MM.1S (cell line): ENCODE data around the gene DMRT3.

Experiments used
- DNase-seq: peaks from one replicate; pipeline ENCODE4 v3.0.0-alpha.2; 2015
- H2AFZ ChIP-seq: fragments of 300-600 bp; sonication (generic); 2 replicates; pipeline ENCODE4 v1.6.0; 2016; ENCODE audit warnings: antibody characterized with exemption, low read length
- H3F3A ChIP-seq: fragments of 300-600 bp; sonication (generic); 2 replicates; pipeline ENCODE4 v1.6.1; 2016; ENCODE audit warnings: mild to moderate bottlenecking, antibody characterized with exemption, low read length, moderate library complexity, mixed read lengths; ENCODE audit not compliant: insufficient read depth
- H3K27ac ChIP-seq: fragments of 300-600 bp; sonication (generic); 2 replicates; pipeline ENCODE4 v1.5.1; 2016; ENCODE audit warnings: mild to moderate bottlenecking, low read length
- H3K27me3 ChIP-seq: fragments of 300-600 bp; sonication (generic); replicated peaks from 2 replicates; pipeline ENCODE4 v1.6.0; 2016; ENCODE audit warnings: low read length; ENCODE audit not compliant: insufficient read depth
- H3K36me3 ChIP-seq: fragments of 300-600 bp; sonication (generic); replicated peaks from 2 replicates; pipeline ENCODE4 v1.6.1; 2016; ENCODE audit warnings: mild to moderate bottlenecking, low read length, mixed read lengths; ENCODE audit not compliant: insufficient read depth
- H3K4me1 ChIP-seq: fragments of 300-600 bp; sonication (generic); 2 replicates; pipeline ENCODE4 v1.6.1; 2016; ENCODE audit warnings: low read length, mixed read lengths
- H3K4me2 ChIP-seq: fragments of 300-600 bp; sonication (generic); 2 replicates; pipeline ENCODE4 v1.6.0; 2016; ENCODE audit warnings: low read depth, low read length
- H3K4me3 ChIP-seq: fragments of 300-600 bp; sonication (generic); 2 replicates; pipeline ENCODE4 v1.5.1; 2016; ENCODE audit warnings: low read length, mixed read lengths
- H3K79me2 ChIP-seq: fragments of 300-600 bp; sonication (generic); 2 replicates; pipeline ENCODE4 v1.6.1; 2016; ENCODE audit warnings: mixed run types, low read length, mixed read lengths
- H3K9ac ChIP-seq: fragments of 300-600 bp; sonication (generic); 2 replicates; pipeline ENCODE4 v1.6.1; 2016; ENCODE audit warnings: low read length, mixed read lengths
- H3K9me2 ChIP-seq: fragments of 300-600 bp; sonication (generic); replicated peaks from 2 replicates; pipeline ENCODE4 v1.6.1; 2016; ENCODE audit warnings: mild to moderate bottlenecking, low read length, mixed read lengths; ENCODE audit not compliant: insufficient read depth
- H3K9me3 ChIP-seq: fragments of 300-600 bp; sonication (generic); replicated peaks from 2 replicates; pipeline ENCODE4 v1.6.1; 2016; ENCODE audit warnings: mild to moderate bottlenecking, low read length, mixed read lengths; ENCODE audit not compliant: insufficient read depth
- H4K20me1 ChIP-seq: fragments of 300-600 bp; sonication (generic); 2 replicates; pipeline ENCODE4 v1.6.1; 2016; ENCODE audit warnings: mild to moderate bottlenecking, low read length, moderate library complexity, mixed read lengths; ENCODE audit not compliant: insufficient read depth
- CTCF ChIP-seq: fragments of 300-600 bp; sonication (generic); IDR thresholded peaks from 2 replicates; pipeline ENCODE4 v1.5.1; 2016; ENCODE audit warnings: antibody characterized with exemption, low read length, mixed read lengths
- EZH2 ChIP-seq: fragments of 300-600 bp; sonication (generic); optimal IDR thresholded peaks from 2 replicates; pipeline ENCODE3; 2017; ENCODE audit warnings: low read depth, mild to moderate bottlenecking, antibody characterized with exemption, low read length, mixed read lengths
- EZH2phosphoT487 ChIP-seq: fragments of 300-600 bp; sonication (generic); IDR thresholded peaks from 2 replicates; pipeline ENCODE4 v1.6.1; 2018; ENCODE audit warnings: antibody characterized with exemption, low read length

The DMRT3 gene

GRCh38 chr9:982394-983230 is 6.2 kb downstream of the DMRT3 start:
- Histone ChIP-seq H3K27me3 (no peaks in the 10 kb centered on the region; the same call in 1 of the 2 replicates), H3K9ac (no peak overlapping the region), H3K4me3 (no peak overlapping the region), H3K36me3 (no peaks in the 10 kb centered on the region), H3K79me2 (no peaks in the 10 kb centered on the region), H3K4me2 (no peak overlapping the region), H2AFZ (no peak overlapping the region), H3K27ac (no peak overlapping the region), H4K20me1 (no peaks in the 10 kb centered on the region), H3K4me1 (peaks cover 12% of the 10 kb centered on the region; the same call in 1 of the 2 replicates), H3K9me2 (no peaks in the 10 kb centered on the region), H3K9me3 (no peaks in the 10 kb centered on the region), H3F3A (no peaks in the 10 kb centered on the region)
- DNase-seq: no peak
- no peak for TF ChIP-seq EZH2phosphoT487
- TF ChIP-seq CTCF: no peak
- no peak for TF ChIP-seq EZH2

GRCh38 chr9:994005-994404 is 17.6 kb downstream of the DMRT3 start:
- Histone ChIP-seq H3K36me3 (no peaks in the 10 kb centered on the region), H2AFZ (peak overlapping the region; percentile 22; the same call in 1 of the 2 replicates), H3K9ac (no peak overlapping the region), H3F3A (peaks cover 14% of the 10 kb centered on the region), H3K9me2 (no peaks in the 10 kb centered on the region), H3K27me3 (no peaks in the 10 kb centered on the region), H3K79me2 (no peaks in the 10 kb centered on the region), H3K4me1 (peaks cover 18% of the 10 kb centered on the region), H3K9me3 (no peaks in the 10 kb centered on the region), H3K27ac (peak overlapping the region; percentile 54), H3K4me2 (peak overlapping the region; percentile 55), H3K4me3 (no peak overlapping the region; the same call in 1 of the 2 replicates), H4K20me1 (no peaks in the 10 kb centered on the region)
- TF ChIP-seq EZH2phosphoT487 (no peak), CTCF (no peak), EZH2 (no peak)
- peak; percentile 81 for DNase-seq

- Histone ChIP-seq H3K9me3 (no peaks in the 10 kb centered on the region), H2AFZ (no peak overlapping the region), H3K27ac (no peak overlapping the region), H3K4me1 (peaks cover 18% of the 10 kb centered on the region), H3K9ac (no peak overlapping the region), H3K27me3 (no peaks in the 10 kb centered on the region), H3K9me2 (no peaks in the 10 kb centered on the region), H3K36me3 (no peaks in the 10 kb centered on the region), H3F3A (peaks cover 14% of the 10 kb centered on the region), H4K20me1 (no peaks in the 10 kb centered on the region), H3K4me3 (no peak overlapping the region), H3K79me2 (no peaks in the 10 kb centered on the region), H3K4me2 (no peak overlapping the region)
- TF ChIP-seq CTCF: no peak
- TF ChIP-seq EZH2: no peak
- no peak for TF ChIP-seq EZH2phosphoT487
- no peak for DNase-seq
These were observed 18.7 kb downstream of the DMRT3 start for GRCh38 chr9:995192-995591.
